ENCODE results near the gene POLR1A. TPM values are rescaled to one million over a fixed set of nuclear protein-coding genes. Genes with fewer than 3 reads are reported as not detected.

The POLR1A gene
- total and polyA plus RNA-seq, 2 donors (not counting 1 experiment from before 2014, with no cell fraction given): 3.4 to 36.8 TPM

- Histone ChIP-seq H3K36me3 (replicated peaks in 1 of 2; ENCODE audit: control extremely low read depth in 1 of 2, control insufficient read depth in 1 of 2, extremely low read depth in 1 of 2, insufficient read depth in 2 of 2, low read length in 1 of 2) (peaks cover 0 to 78% of the 10 kb centered on the region in 2 experiments), H3K4me1 (ENCODE audit: control insufficient read depth in 2 of 2, insufficient read depth in 2 of 2, low read length in 2 of 2) (no peaks in the 10 kb centered on the region), H3K9me3 (ENCODE audit: control extremely low read depth in 1 of 3, control insufficient read depth in 2 of 3, insufficient read depth in 1 of 3, low read length in 2 of 3) (no peaks in the 10 kb centered on the region), H4K20me1 (ENCODE audit: control insufficient read depth, insufficient read depth, low read length, poor library complexity, severe bottlenecking) (no peaks in the 10 kb centered on the region), H3K9ac (ENCODE audit: low read length) (no peak overlapping the region), H2AFZ (ENCODE audit: insufficient read depth, low read depth, low read length, poor library complexity, severe bottlenecking) (no peak overlapping the region), H3K27me3 (replicated peaks in 1 of 4; ENCODE audit: control extremely low read depth in 1 of 4, control insufficient read depth in 3 of 4, insufficient read depth in 4 of 4, low read length in 3 of 4) (no peaks in the 10 kb centered on the region), H3K4me3 (ENCODE audit: control extremely low read depth in 1 of 5, extremely low read depth in 1 of 5, insufficient read depth in 1 of 5, low read depth in 2 of 5, low read length in 4 of 5) (no peak overlapping the region), H3K4me2 (replicated peaks; ENCODE audit: low read depth, low read length, poor library complexity, severe bottlenecking) (no peak overlapping the region), H3K79me2 (ENCODE audit: control insufficient read depth, insufficient read depth, low read length) (no peaks in the 10 kb centered on the region), H3K27ac (ENCODE audit: low read length in 2 of 2) (no peak overlapping the region)
- Mint-ChIP-seq H3K4me1 (no peaks in the 10 kb centered on the region), H3K27me3 (no peaks in the 10 kb centered on the region), H3K27ac (no peak overlapping the region), H3K4me3 (no peak overlapping the region), H3K9me3 (ENCODE audit: insufficient read depth) (no peaks in the 10 kb centered on the region)
- TF ChIP-seq CTCF (IDR thresholded peaks at IDR 0.05) (no peak), EZH2 (IDR thresholded peaks at IDR 0.05; ENCODE audit: borderline replicate concordance, insufficient read depth, low read depth, low read length, poor library complexity, severe bottlenecking) (no peak)
- DNase-seq (no peak), ATAC-seq (ENCODE audit: low read depth) (no peak)
- POLR2A ChIA-PET: no interaction called here
- intact Hi-C loops (cut with micrococcal nuclease): no loop called here
- CTCF ChIA-PET: interaction anchor here (1.4 kb wide), 1 partner anchor 158 kb away, joined by 4 read pairs; no protein-coding TSS in a partner anchor
- 93% methylated on average over 6 of the region's 8 CpGs for WGBS (ENCODE audit: insufficient coverage)
These were observed 57.9 kb downstream of the POLR1A start for GRCh38 chr2:86047575-86048382.

- POLR2A ChIA-PET: no interaction called here
- intact Hi-C loops (cut with micrococcal nuclease): no loop called here
These were observed 60.1 kb downstream of the POLR1A start for GRCh38 chr2:86045541-86045940.

More at GRCh38 chr2:86045541-86045940, 60.1 kb downstream of the POLR1A start:
- no peaks in the 10 kb centered on the region for H3K27me3 Mint-ChIP-seq
- no peaks in the 10 kb centered on the region for H3K9me3 Mint-ChIP-seq (ENCODE audit: insufficient read depth)
- Histone ChIP-seq H3K27ac (ENCODE audit: low read length in 2 of 2) (no peak overlapping the region), H3K9ac (ENCODE audit: low read length) (no peak overlapping the region), H3K4me2 (replicated peaks; ENCODE audit: low read depth, low read length, poor library complexity, severe bottlenecking) (no peak overlapping the region), H4K20me1 (ENCODE audit: control insufficient read depth, insufficient read depth, low read length, poor library complexity, severe bottlenecking) (no peaks in the 10 kb centered on the region), H3K4me1 (ENCODE audit: control insufficient read depth in 2 of 2, insufficient read depth in 2 of 2, low read length in 2 of 2) (no peaks in the 10 kb centered on the region), H3K79me2 (ENCODE audit: control insufficient read depth, insufficient read depth, low read length) (no peaks in the 10 kb centered on the region), H3K4me3 (ENCODE audit: control extremely low read depth in 1 of 5, extremely low read depth in 1 of 5, insufficient read depth in 1 of 5, low read depth in 2 of 5, low read length in 4 of 5) (no peak overlapping the region), H3K9me3 (ENCODE audit: control extremely low read depth in 1 of 3, control insufficient read depth in 2 of 3, insufficient read depth in 1 of 3, low read length in 2 of 3) (no peaks in the 10 kb centered on the region), H3K36me3 (replicated peaks in 1 of 2; ENCODE audit: control extremely low read depth in 1 of 2, control insufficient read depth in 1 of 2, extremely low read depth in 1 of 2, insufficient read depth in 2 of 2, low read length in 1 of 2) (peaks cover 0 to 80% of the 10 kb centered on the region in 2 experiments), H3K27me3 (replicated peaks in 1 of 4; ENCODE audit: control extremely low read depth in 1 of 4, control insufficient read depth in 3 of 4, insufficient read depth in 4 of 4, low read length in 3 of 4) (no peaks in the 10 kb centered on the region), H2AFZ (ENCODE audit: insufficient read depth, low read depth, low read length, poor library complexity, severe bottlenecking) (no peak overlapping the region)
- 83% methylated on average over 5 of the region's 6 CpGs for WGBS (ENCODE audit: insufficient coverage)
- H3K4me1 Mint-ChIP-seq: peaks cover 5% of the 10 kb centered on the region
- peak overlapping the region; percentile 10 for H3K27ac Mint-ChIP-seq
- no peak for TF ChIP-seq EZH2 (IDR thresholded peaks at IDR 0.05; ENCODE audit: borderline replicate concordance, insufficient read depth, low read depth, low read length, poor library complexity, severe bottlenecking)
- TF ChIP-seq CTCF (IDR thresholded peaks at IDR 0.05): no peak
- CTCF ChIA-PET: interaction anchor here (0.7 to 2.2 kb wide), 5 partner anchors 9 to 317 kb away, joined by 3 to 7 read pairs (median 4); no protein-coding TSS in a partner anchor
- no peak overlapping the region for H3K4me3 Mint-ChIP-seq
- ATAC-seq (ENCODE audit: low read depth) (no peak), DNase-seq (no peak)
